Hepatocyte (in vitro differentiated cells): ENCODE measurements around the gene NRF1.

Experiments used
- CTCF ChIP-seq: fragments of 200-600 bp; sonication (generic); IDR thresholded peaks from 2 replicates; pipeline ENCODE4 v1.5.1; 2016; ENCODE audit warnings: antibody characterized with exemption, mild to moderate bottlenecking; ENCODE audit not compliant: poor library complexity
- EZH2 ChIP-seq: fragments of 200-600 bp; sonication (generic); IDR thresholded peaks from 2 replicates; pipeline ENCODE4 v1.6.1; 2016; ENCODE audit warnings: antibody characterized with exemption, mild to moderate bottlenecking, borderline replicate concordance

GRCh38 chr7:129702316-129702715 is 90.8 kb downstream of the NRF1 start:
- TF ChIP-seq CTCF (no peak), EZH2 (no peak)
